KMS-11 (cell line): Measurements from ENCODE around the gene LMAN1L.
A peak's percentile ranks its signal among the peaks of the same experiment; 100 is the strongest.

Experiments
- H2AFZ ChIP-seq: fragments of 200-600 bp; sonication (generic); 2 replicates; pipeline ENCODE4 v1.6.1; 2016; ENCODE audit warnings: antibody characterized with exemption, mixed run types, low read depth
- H3K27ac ChIP-seq: fragments of 200-600 bp; sonication (generic); 2 replicates; pipeline ENCODE4 v1.6.1; 2016; ENCODE audit warnings: mild to moderate bottlenecking, mixed run types
- H3K27me3 ChIP-seq: fragments of 200-600 bp; sonication (generic); 2 replicates; pipeline ENCODE4 v1.6.1; 2017; ENCODE audit warnings: mild to moderate bottlenecking, low read depth, mixed run types, moderate library complexity; ENCODE audit not compliant: insufficient read depth
- H3K36me3 ChIP-seq: fragments of 200-600 bp; sonication (generic); 2 replicates; pipeline ENCODE4 v1.6.1; 2017; ENCODE audit warnings: mild to moderate bottlenecking, mixed run types; ENCODE audit not compliant: insufficient read depth
- H3K4me1 ChIP-seq: fragments of 200-600 bp; sonication (generic); 2 replicates; pipeline ENCODE4 v1.6.1; 2016; ENCODE audit warnings: mild to moderate bottlenecking, low read depth, mixed run types; ENCODE audit not compliant: poor library complexity, severe bottlenecking
- H3K4me2 ChIP-seq: fragments of 200-600 bp; sonication (generic); 2 replicates; pipeline ENCODE4 v1.7.0; 2016; ENCODE audit warnings: mild to moderate bottlenecking, mixed run types
- H3K4me3 ChIP-seq: fragments of 200-600 bp; sonication (generic); IDR thresholded peaks from 2 replicates; pipeline ENCODE4 v1.6.1; 2017; ENCODE audit warnings: low read depth, low read length, mixed read lengths; ENCODE audit not compliant: insufficient read depth
- H3K79me2 ChIP-seq: fragments of 200-600 bp; sonication (generic); 2 replicates; pipeline ENCODE4 v1.6.1; 2016; ENCODE audit warnings: low read depth, mixed run types; ENCODE audit not compliant: insufficient read depth
- H3K9ac ChIP-seq: fragments of 200-600 bp; sonication (generic); 2 replicates; pipeline ENCODE4 v1.6.1; 2016; ENCODE audit warnings: mild to moderate bottlenecking, mixed run types
- H4K20me1 ChIP-seq: fragments of 200-600 bp; sonication (generic); 2 replicates; pipeline ENCODE4 v1.6.1; 2016; ENCODE audit warnings: mild to moderate bottlenecking, mixed run types; ENCODE audit not compliant: insufficient read depth
- CTCF ChIP-seq: fragments of 200-600 bp; sonication (generic); conservative IDR thresholded peaks from 2 replicates; pipeline ENCODE4 v1.6.1; 2017; ENCODE audit warnings: low read depth, mild to moderate bottlenecking, antibody characterized with exemption, low read length, moderate library complexity, mixed read lengths

Gene LMAN1L

GRCh38 chr15:74831813-74832495 lies 19.3 kb downstream of the LMAN1L start:
- no peaks in the 10 kb centered on the region for H3K4me1 ChIP-seq
- no peak overlapping the region for H3K4me2 ChIP-seq
- H3K4me3 ChIP-seq: no peak overlapping the region
- TF ChIP-seq CTCF: no peak
- H3K79me2 ChIP-seq: no peaks in the 10 kb centered on the region
- H2AFZ ChIP-seq: no peak overlapping the region
- no peak overlapping the region for H3K9ac ChIP-seq
- no peak overlapping the region for H3K27ac ChIP-seq
- peaks cover 29% of the 10 kb centered on the region for H3K27me3 ChIP-seq
- H3K36me3 ChIP-seq: no peaks in the 10 kb centered on the region
- no peaks in the 10 kb centered on the region for H4K20me1 ChIP-seq

- TF ChIP-seq CTCF: no peak
- no peak overlapping the region for H3K9ac ChIP-seq
- no peaks in the 10 kb centered on the region for H3K36me3 ChIP-seq
Observed at GRCh38 chr15:74832826-74833225, 20.2 kb downstream of the LMAN1L start.

GRCh38 chr15:74833376-74834107 lies 20.9 kb downstream of the LMAN1L start:
- no peak overlapping the region for H2AFZ ChIP-seq
- H4K20me1 ChIP-seq: no peaks in the 10 kb centered on the region
- no peaks in the 10 kb centered on the region for H3K4me1 ChIP-seq
- H3K9ac ChIP-seq: no peak overlapping the region
- no peak overlapping the region for H3K27ac ChIP-seq
- H3K36me3 ChIP-seq: no peaks in the 10 kb centered on the region
- no peak overlapping the region for H3K4me2 ChIP-seq
- H3K79me2 ChIP-seq: no peaks in the 10 kb centered on the region
- no peak for TF ChIP-seq CTCF
- H3K4me3 ChIP-seq: no peak overlapping the region
- peaks cover 16% of the 10 kb centered on the region for H3K27me3 ChIP-seq

More at GRCh38 chr15:74832826-74833225, 20.2 kb downstream of the LMAN1L start:
- H2AFZ ChIP-seq: no peak overlapping the region
- H3K4me2 ChIP-seq: no peak overlapping the region
- H3K4me3 ChIP-seq: no peak overlapping the region
- no peak overlapping the region for H3K27ac ChIP-seq
- H3K4me1 ChIP-seq: no peaks in the 10 kb centered on the region
- H3K79me2 ChIP-seq: no peaks in the 10 kb centered on the region
- no peaks in the 10 kb centered on the region for H4K20me1 ChIP-seq
- peaks cover 21% of the 10 kb centered on the region for H3K27me3 ChIP-seq

GRCh38 chr15:74835312-74835823 lies 22.7 kb downstream of the LMAN1L start:
- H4K20me1 ChIP-seq: no peaks in the 10 kb centered on the region
- peaks cover 5% of the 10 kb centered on the region; the same call in 1 of the 2 replicates for H3K27me3 ChIP-seq
- H3K4me1 ChIP-seq: no peaks in the 10 kb centered on the region
- no peaks in the 10 kb centered on the region for H3K36me3 ChIP-seq
- no peak overlapping the region for H3K4me2 ChIP-seq
- TF ChIP-seq CTCF: peak; percentile 84
- no peak overlapping the region for H2AFZ ChIP-seq
- H3K4me3 ChIP-seq: no peak overlapping the region
- no peaks in the 10 kb centered on the region for H3K79me2 ChIP-seq
- H3K27ac ChIP-seq: no peak overlapping the region
- H3K9ac ChIP-seq: no peak overlapping the region
